Measurements from ENCODE around the gene ALDH6A1. TPM values are rescaled to one million over a fixed set of nuclear protein-coding genes. Genes with fewer than 3 reads are reported as not detected.

The ALDH6A1 gene
- total RNA-seq, 1 donor from 2014 or later = 7.9 TPM

DNA sequence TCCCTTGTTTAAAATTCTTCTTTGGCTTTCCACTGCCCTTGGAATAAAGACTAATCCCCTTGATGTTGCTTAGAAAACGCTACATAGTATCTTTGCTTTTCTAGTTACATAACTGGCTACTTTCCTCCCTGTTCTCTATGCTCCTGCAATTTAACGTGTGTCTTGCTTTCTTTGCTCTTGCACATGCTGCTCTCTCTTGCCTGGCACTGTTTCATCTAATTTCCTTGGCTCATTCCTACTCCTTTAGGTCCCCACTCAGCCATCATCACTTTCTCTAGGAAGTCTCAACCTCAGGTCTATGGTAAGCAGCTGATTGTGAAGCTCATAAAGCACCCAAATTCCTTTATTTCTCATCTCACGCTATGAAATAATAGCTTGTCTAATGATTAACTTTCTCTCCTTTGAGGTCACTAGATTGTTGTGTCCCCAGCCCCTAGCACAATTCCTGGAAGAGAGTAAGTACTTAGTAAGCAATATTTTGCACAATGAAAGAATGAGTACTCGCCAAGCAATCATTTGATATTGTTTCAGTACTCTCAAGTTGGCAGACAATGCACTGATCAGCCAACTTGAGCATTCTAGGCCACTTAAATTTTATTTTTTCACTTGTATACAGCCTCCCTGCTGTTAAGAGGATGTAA lies 3.3 kb downstream of the ALDH6A1 start:
- no peak overlapping the region for H3K4me3 ChIP-seq (ENCODE audit: low read depth, low read length)
- DNase-seq (ENCODE audit: low read depth) = no peak
- TF ChIP-seq, protein P1, sequence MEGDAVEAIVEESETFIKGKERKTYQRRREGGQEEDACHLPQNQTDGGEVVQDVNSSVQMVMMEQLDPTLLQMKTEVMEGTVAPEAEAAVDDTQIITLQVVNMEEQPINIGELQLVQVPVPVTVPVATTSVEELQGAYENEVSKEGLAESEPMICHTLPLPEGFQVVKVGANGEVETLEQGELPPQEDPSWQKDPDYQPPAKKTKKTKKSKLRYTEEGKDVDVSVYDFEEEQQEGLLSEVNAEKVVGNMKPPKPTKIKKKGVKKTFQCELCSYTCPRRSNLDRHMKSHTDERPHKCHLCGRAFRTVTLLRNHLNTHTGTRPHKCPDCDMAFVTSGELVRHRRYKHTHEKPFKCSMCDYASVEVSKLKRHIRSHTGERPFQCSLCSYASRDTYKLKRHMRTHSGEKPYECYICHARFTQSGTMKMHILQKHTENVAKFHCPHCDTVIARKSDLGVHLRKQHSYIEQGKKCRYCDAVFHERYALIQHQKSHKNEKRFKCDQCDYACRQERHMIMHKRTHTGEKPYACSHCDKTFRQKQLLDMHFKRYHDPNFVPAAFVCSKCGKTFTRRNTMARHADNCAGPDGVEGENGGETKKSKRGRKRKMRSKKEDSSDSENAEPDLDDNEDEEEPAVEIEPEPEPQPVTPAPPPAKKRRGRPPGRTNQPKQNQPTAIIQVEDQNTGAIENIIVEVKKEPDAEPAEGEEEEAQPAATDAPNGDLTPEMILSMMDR (conservative IDR thresholded peaks at IDR 0.05; ENCODE audit: low read depth, low read length) = no peak

DNA sequence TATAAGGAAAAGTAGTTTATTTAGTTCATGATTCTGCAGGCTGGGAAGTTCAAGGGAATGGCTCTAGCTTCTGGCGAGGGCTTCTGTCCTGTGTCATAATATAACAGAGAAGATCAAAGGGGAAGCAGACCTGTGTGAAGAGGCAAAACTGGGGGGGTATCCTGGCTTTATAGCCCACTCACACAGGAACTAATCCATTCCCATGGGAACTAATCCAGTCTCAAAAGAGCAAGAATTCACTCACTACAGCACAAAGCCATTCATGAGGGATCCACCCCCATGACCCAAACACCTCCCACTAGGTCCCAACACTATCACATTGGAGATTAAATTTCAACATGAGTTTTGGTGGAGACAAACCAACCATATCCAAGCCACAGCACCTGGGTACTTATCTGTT lies 6.9 kb downstream of the ALDH6A1 start:
- no peak for DNase-seq (ENCODE audit: low read depth)
- TF ChIP-seq, protein P1 (conservative IDR thresholded peaks at IDR 0.05; ENCODE audit: low read depth, low read length) = no peak
- H3K4me3 ChIP-seq (ENCODE audit: low read depth, low read length) = no peak overlapping the region

DNA sequence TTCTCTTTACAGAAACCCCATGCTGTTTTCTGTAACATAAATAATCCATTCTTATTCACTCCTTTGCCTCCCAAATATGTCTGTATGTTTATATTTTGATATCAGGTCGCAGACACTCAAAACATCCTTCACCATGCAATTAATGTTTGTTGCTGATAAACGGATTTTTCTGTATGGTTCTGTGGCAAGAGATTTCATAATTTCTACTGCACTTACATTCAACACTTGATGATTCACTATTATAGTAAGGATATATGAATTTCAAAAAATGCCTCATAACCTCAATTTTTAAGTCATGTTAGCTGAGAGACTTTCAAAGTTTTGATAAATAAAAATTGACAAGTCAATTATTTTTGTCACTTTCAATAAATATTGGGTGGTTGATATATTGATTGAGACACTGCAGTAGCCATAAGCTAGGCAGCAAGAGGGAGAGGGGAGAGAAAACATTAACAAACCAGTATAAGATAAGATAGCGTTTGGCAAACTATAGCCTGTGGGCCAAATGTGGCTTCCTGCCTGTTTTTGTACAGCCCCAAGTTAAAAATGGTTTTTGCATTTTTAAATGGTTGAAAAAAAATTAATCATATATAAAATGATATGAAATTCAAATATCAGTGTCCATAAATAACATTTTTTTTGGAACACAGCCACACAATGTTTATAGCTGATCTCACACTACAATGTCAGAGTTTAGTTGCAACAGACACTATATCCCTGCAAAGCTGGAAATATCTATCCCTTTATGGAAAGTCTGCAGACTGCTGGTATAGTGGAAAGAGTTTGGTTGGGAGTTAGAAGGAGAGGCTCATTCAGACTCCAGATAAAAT lies 18.3 kb downstream of the ALDH6A1 start:
- DNase-seq (ENCODE audit: low read depth) = no peak
- TF ChIP-seq, protein P1 (conservative IDR thresholded peaks at IDR 0.05; ENCODE audit: low read depth, low read length) = no peak
- no peak overlapping the region for H3K4me3 ChIP-seq (ENCODE audit: low read depth, low read length)

DNA sequence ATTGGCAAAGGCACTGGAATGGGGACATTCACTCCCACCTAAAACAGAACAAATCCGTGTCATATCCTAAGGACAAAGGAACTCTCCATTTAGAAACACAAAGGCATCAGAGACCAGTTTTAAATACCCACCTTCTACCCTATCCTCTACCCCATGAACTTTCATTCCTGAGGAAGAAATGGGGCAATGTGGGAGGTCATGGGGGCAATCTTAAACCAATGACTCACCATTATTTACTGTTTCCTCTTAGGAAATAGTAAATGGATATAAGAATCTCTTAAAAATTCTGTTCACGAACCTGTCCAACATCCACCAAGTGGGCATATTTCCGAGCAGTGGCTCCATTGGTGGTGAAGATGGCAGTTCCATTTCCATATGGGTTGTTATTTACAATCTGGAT lies 19.4 kb downstream of the ALDH6A1 start:
- H3K4me3 ChIP-seq (ENCODE audit: low read depth, low read length) = no peak overlapping the region
- TF ChIP-seq, protein P1 (conservative IDR thresholded peaks at IDR 0.05; ENCODE audit: low read depth, low read length) = no peak
- DNase-seq (ENCODE audit: low read depth) = no peak

DNA sequence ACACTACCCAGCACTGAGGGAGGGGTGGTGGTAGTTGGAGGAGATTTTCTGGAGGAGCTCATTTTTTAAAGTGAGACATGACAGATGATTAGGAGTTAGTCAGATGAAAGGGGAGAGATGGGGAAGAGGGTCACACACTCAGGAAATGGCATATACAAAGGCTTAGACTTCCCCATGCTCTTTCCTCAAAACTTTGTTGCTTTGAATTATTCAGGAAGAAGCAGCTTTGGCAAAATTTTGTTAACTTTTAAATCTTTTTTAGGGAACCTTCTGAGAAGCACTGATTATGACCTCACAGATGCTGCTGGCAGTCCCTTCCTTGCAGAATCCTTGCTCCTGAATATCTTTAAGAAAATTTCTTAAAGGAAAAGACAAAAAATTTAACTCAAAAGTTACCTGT lies 19.8 kb downstream of the ALDH6A1 start:
- no peak overlapping the region for H3K4me3 ChIP-seq (ENCODE audit: low read depth, low read length)
- TF ChIP-seq, protein P1 (conservative IDR thresholded peaks at IDR 0.05; ENCODE audit: low read depth, low read length) = no peak
- no peak for DNase-seq (ENCODE audit: low read depth)

DNA sequence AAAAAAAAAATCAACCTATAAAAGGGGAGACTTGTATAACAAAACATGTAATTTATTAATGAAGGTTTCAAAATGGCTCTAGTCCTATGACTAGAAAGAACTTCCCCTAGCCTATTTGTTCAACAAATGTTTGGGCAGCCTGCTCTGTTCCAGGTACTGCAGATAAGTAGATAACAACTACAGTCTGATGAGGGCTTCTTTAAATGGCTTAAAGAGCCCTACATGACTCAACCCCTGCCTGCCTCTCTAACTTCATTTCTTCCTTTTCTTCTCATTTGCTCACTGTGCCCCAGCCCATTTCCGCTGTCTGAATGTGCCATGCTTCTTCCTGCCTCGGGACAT lies 21.5 kb downstream of the ALDH6A1 start:
- no peak overlapping the region for H3K4me3 ChIP-seq (ENCODE audit: low read depth, low read length)
- TF ChIP-seq, protein P1 (conservative IDR thresholded peaks at IDR 0.05; ENCODE audit: low read depth, low read length) = no peak
- DNase-seq (ENCODE audit: low read depth) = no peak

Data from epithelial cell of proximal tubule (primary cell).